Left kidney (tissue), 8 donors: ENCODE results near the gene ADCYAP1. TPM values are rescaled to one million over a fixed set of nuclear protein-coding genes. Genes with fewer than 3 reads are reported as not detected.
"Not testable (repeated sequence)": the region's sequence is repeated elsewhere in the genome, so short reads cannot be mapped to it uniquely, and the experiment has no call there.

Experiments
- DNase-seq: peaks from one replicate; pipeline ENCODE4 v3.0.0-alpha.2; 2013
- long read RNA-seq, 8 donors: transcript quantifications; one replicate each; lab custom pipeline, GENCODE V29; 2026
- polyA plus RNA-seq: library from polyadenylated mRNA; unstranded; fragments of 120-200 nt; gene quantifications from one replicate; pipeline ENCODE4 v1.2.1, GENCODE V29; 2013; ENCODE audit not compliant: insufficient read length

ADCYAP1 gene
- 0.10 TPM for polyA plus RNA-seq
- long read RNA-seq, donor 1 = 0 reads
- long read RNA-seq, donor 2 = 0 reads
- long read RNA-seq, donor 3 = 0 reads
- long read RNA-seq, donor 4 = 0 reads
- long read RNA-seq, donor 5 = 0 reads
- long read RNA-seq, donor 6 = 0 reads
- long read RNA-seq, donor 7 = 0 reads
- long read RNA-seq, donor 8 = 0 reads

DNA sequence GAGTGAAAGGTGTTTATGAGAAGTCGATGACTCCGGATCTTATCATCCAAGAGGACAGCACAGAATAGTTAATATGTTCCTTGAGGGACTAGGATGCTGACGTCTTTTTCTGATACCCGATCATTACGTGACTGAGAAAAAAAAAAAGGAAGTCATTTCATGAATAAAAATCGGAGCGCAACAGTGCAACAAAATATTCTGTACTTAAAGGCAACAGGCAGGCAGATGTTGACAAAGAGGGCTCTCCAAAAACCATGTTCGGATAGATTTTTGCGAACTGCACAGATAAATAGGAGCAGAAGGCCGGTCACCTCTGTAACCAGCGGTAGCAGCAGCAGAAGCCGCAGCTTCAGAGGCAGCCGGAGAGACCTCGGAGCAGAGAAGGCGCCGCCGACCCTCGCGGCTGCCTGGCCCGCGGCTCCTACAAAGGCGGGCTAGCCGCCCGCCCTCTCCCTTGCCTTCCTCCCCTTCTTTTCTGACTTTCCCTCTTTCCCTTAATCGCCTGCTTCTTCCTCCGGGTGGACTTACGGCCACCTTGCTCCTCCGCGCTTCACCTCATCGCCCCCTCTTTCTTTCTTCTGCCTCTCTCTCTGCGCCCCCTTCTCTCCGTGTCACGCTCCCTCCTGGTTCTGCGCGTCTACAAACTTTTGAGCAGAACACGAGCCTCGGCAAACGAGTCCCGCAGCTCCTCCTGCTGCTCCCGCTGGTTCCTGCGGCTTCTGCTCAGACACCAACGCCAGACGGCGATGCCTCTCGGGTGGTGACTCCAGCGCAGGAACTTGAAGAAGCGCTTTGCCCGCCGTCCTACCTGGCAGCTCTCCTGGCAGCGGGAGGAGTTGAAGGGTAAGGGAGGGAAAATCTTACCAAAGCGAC is at the start of gene ADCYAP1:
Gene ADCYAP1, plus strand, starts transcription at position 654 of the 873 bp plus-strand sequence. CDS start 516 bp downstream, outside the sequence.
- DNase-seq = no peak

DNA sequence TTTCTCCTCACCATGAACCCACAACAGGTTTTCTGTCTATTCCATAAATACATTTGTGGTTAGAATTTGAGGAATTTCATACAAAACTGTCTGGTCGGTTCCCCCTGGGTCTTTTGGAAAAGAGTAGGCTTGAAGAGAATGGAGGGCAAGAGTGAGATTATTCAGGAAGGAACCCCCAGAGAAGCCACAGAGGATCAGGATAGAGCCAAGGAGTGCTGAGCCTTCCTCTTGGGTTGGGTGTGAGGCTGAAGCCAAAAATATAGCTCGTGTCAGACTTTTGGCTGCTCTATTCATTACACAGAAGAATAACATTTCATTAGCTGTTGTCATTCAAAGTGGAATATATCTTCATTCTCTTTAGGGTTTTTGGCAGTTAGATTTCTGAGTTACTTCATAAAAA is 46.7 kb upstream of the ADCYAP1 start:
- no peak for DNase-seq

DNA sequence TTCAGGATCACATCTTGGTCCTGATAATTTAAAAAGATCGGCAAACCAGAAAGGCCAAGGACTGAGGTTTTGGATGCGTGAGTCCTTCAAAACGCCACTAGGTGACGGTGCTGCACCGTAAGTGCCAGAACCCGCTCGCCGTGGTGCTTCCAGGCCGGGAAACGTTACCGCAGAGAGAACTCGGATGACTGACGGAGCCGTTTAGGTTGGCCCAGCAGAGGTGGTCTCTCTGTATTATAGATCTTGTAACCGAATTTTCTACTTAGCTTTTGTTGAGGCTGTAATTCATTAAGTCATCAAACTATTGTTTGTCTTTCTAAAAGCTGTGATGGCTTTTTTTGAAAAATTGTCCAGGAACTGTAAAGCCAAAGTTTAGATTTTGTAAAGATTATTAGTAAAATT is 39.8 kb upstream of the ADCYAP1 start:
- DNase-seq = peak; percentile 53

DNA sequence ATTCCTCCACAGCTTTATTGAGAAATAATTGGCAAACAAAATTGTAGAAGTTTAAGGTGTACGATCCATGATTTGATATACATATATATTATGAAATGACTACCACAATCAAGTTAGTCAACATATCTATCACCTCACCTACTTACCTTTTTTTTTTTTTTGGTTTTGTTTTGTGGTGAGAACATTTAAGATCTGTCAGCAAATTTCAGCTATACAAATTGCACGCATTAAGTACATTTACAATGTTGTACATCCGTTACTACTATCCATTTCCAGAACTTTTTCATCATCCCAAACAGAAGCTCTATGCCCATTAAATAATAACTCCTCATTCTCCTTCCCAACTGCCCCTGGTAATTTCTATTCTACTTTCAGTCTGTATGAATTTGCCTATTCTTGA is 37.4 kb upstream of the ADCYAP1 start:
- no peak for DNase-seq

DNA sequence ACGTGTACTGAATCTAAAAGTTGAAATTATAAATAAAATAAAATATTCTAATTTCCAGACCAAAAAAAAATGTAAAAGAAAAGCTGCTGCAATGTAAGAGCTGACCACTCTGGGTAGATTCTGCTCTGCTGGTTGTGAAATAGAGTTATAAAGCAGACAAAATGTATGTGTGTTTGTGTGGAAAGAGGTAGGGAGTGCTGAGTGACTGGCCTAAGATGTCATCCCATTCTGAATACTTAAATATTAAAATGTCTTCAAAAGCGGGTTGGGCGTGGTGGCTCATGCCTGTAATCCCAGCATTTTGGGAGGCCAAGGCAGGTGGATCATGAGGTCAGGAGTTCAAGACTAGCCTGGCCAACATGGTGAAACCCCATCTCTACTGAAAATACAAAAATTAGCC is 31.2 kb upstream of the ADCYAP1 start:
- DNase-seq = not testable (repeated sequence)

DNA sequence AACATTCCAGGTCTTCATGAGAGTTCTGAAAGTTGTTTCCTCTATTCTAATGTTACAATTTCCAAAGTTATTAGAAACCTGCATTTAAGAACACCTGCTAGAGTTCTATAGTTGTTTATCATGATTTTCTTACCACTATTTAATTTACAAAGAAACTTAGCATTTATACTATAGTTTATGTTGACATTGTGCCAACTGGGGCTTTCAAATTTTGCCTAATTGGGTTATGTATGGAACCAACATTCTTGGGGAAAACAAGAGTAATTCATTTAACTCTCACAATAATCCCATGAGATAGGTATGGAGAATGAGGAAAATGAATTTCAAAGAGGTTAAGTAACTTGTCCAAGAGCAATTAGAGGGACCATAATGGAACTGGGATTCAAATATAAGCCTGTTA is 28.8 kb upstream of the ADCYAP1 start:
- no peak for DNase-seq

DNA sequence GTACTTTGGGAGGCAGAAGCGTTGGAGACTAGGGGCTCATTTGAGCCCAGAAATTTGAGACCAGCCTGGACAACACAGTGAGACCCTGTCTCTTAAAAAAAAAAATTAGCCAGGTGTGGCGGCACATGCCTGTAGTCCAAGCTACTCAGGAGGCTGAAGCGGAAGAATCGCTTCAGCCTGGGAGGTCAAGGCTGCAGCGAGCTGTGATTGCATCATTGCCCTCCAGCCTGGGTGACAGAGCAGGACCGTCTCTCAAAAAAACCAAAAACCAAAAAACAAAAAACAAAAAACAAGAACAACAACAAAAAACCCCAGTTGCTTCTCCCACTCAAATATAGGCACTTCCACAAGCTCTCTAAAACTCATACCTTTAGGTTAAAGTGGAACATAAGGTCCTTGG is 27.4 kb upstream of the ADCYAP1 start:
- DNase-seq = no peak

DNA sequence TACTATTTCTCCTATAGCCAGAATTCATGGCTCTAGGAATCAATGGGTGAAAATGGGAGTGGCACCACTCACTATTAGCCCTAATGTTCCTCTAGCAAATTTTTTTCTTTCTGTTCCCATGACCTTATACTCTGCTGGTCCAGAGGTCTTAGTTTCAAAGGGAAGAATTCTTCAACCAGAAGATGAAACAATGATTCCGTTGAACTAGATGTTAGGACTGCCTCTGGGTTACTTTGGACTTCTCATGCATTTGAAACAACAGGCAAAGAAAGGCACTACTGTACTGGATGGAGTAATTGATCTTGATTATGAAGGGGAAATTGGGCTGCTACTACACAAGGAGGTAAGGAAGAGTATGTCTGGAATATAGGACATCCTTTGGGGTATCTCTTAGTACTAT is 18.6 kb upstream of the ADCYAP1 start:
- DNase-seq = no peak

DNA sequence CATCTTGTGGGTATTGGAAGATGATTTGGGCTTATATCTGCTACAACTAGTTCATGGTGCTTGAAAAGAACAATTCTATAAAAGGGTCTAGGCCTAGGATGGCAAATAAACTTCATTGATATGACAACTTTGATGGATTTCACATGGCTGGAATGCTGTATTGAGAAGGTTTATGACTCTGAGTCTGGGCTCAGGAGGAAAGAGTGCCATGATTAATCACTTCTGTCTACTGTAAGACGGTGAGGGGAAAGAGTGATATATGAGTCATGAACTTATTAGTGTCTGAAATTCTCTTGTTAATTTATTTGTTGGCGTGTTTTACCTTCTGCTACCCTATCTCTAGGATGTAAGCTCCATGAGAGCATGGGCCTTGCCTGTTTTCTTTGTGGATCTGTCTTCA is 17.0 kb upstream of the ADCYAP1 start:
- no peak for DNase-seq

DNA sequence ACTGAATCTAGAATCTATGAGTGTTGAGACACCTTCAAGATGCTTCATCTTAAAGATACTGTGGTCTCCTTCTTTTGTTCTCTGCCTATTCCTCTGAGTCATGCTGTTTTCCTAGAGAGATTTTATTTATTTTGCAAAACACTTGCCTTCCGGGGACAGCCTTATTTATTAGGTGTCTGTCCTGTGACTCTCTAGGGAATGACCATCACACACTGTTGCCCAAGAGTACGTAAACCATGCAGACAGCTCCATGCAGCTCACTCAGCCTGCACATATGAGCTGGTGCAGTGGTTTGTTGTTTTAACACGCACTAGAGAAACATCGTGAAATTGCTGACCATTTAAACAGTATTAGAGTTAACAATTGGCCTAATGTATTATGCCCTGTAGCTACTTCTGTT is 12.4 kb upstream of the ADCYAP1 start:
- DNase-seq = no peak

DNA sequence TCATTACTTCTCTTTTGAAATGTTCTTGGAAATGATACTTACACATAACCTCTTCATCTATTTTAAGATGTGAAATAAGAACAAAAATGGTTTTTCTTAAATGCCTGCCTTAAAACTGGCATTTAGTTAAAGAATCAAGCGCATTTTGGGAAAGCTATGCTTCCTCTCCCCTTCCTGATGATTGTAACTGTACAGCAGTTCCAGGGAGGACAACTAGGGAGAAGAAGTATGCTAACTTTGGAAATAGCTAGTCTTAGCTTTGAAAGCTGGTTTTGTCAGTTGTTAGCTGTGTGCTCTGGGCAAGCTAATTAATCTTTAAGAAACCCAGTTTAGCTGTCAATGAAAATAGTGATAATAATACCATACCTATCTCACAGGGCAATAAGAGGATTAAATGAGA is 8.4 kb upstream of the ADCYAP1 start:
- no peak for DNase-seq

DNA sequence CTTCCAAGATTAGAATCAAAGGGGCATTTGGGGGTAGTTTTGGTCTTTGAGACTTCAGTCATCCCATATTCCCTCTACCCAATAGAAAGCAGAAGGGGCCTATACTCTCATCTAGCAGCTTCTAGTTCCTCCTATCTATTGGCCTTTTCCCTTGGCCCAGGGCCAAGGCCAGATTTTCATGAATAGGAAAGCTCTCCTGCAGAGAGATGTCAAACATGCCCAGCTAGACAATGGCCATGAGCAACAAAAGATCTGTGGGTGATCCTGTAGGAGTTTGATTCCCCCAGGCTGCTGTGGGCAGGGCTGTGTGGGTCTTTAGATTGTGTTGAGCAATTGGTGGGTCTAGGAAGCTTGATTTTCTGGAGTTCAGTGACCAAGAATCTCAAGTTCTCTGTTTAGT is 2.9 kb upstream of the ADCYAP1 start:
- DNase-seq = no peak

DNA sequence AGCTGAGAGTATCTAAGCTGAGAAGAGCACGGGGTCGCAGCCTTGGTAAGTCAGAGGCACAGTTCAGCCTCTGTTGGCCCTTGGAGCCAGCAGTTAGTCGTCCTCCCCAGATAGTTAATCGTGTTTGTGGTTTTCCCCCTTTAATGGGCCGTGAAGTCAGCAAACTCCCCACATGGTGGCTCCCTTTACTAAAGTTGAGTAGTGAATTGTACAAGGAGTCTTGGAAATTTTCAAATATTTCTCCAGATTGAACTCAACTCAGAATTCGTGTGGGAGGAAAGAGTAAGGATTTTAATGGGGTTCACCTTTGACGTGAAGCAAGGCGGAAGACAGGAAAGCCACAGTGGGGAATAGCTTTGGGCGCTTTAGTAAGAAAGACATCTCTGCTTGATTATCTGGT is 2.4 kb upstream of the ADCYAP1 start:
- no peak for DNase-seq

DNA sequence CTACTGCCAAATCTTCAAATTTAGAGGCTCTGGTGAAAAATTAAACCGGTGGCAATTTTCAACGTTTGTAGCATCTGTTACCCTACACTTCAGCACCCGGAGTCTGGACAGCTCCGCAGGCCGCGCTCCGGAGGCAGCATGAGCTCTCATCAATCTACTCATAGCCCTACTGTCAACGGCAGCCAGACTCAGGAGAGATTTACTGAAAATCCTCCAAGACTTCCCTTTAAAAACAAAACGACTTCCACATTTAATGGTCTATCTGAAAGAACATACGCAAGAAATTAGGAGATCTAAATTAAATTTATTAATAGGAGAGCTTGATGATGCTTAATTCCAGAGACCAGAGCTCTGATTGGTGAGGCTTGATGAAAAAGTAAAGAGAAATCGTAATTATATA is 970 bp upstream of the ADCYAP1 start:
- peak; percentile 77 for DNase-seq

DNA sequence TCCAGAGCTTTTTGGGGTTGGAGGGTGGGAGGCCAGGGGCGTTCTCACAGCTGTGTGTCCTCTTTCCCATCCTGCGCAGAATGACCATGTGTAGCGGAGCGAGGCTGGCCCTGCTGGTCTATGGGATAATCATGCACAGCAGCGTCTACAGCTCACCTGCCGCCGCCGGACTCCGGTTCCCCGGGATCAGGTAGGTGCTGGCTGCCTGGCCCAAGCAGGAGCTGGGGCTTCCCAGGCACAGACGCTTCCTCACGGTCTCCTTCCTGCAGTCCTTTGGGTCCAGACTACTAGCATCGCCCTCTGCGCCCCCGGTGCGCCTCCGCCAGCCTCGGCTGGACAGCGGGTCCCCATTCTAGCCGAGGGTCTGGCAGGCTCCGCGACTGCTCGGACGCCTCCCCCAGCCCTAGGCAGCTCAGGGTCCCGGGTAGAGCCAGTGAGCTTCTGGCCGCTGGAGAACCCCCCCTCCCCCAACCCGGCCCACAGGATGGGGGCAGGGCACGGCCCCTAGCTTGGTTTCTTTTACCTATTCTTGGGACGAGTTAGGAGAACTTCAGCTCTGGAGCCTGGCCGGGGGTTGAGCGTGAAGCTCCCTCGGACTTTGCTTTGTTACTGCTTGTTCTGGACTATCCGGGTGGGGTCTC is 756 bp downstream of the ADCYAP1 start:
- DNase-seq = no peak

DNA sequence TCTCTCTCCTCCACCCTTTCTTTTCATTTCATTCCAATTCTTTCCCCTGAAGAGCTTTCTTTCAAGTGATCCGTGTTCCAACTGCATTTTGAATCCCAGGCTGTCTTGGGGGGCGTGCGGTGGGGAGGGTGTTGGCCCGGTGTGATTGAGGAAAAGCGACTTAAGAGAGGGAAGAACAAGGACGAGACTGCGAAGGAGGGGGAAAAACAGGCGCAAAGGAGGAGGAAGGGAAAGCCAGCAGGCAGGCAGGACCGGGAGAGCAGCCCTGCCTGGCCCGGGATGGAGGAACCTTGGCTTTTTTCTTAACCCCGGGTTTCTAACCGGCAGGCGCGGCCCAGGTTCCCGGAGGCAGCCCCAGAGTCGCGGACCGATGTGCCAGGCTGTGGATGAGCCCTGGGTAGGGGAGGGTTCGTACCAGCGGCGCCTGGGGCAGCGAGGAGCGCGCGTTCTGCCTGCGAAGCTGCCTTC is 1.3 kb downstream of the ADCYAP1 start:
- DNase-seq = no peak

DNA sequence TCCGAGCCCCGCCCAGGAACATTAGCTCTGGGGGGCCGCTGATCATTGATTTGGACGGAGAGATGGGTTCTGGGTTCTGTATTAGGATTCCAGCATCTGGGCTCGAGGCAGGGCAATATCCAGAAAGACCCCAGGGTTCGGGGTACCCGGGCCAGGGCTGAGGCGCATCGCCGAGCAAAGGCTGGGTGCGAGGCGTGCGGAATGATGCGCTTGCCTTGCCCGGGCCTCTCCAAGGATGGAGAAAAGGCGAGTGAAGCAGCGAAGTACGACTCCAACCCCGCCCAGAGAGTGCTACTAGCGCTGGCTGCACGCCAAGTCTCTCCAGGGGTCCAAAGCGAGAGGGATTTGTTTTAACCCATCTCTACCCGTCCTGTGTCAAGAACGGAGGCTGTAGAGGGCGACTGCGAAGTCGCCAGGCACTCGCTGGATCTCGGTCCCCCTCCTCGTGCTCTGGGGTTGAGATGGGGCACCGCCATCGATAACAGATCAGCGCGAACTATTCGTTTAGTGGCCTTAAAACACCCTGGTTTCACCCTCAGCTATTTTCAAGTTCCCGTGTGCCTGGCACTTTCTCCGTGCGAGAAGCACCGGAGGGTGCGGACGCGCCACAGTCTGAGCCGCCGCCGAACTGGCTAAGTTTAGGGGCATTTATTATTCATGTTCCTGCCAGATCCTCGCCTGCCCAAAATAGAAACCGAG is 1.9 kb downstream of the ADCYAP1 start:
- DNase-seq = no peak

DNA sequence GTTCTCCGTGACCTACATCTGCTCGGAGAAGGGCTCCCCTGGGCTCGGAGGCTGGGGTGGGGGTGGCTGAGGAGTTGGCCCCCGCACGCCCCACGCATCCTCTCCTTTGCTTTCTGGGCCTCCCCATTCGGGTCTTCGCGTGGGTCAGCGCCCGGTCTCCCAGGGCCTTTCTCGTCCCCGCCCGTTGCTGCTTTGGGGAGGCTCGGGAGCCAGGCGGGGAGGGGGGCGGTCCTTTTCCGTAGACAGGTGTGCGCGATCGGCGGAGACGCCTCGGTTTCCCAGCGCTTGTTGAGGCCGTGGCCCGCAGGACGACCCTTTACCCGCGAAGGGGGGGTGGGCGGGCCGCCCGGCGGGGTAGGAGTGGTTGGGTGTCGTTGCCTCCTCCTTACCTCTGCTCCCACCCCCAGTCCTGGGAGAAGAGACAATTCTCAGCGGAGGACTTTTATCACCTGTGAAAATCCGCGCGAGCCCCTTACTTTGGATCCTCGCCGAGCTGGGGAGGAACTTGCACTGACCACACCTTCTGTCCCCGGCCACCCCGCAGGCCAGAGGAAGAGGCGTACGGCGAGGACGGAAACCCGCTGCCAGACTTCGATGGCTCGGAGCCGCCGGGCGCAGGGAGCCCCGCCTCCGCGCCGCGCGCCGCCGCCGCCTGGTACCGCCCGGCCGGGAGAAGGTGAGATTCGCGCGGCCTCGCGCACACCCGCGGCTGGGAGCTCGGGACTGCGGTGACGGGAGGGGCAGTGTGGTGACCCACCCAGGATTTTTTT is 2.6 kb downstream of the ADCYAP1 start:
- no peak for DNase-seq

DNA sequence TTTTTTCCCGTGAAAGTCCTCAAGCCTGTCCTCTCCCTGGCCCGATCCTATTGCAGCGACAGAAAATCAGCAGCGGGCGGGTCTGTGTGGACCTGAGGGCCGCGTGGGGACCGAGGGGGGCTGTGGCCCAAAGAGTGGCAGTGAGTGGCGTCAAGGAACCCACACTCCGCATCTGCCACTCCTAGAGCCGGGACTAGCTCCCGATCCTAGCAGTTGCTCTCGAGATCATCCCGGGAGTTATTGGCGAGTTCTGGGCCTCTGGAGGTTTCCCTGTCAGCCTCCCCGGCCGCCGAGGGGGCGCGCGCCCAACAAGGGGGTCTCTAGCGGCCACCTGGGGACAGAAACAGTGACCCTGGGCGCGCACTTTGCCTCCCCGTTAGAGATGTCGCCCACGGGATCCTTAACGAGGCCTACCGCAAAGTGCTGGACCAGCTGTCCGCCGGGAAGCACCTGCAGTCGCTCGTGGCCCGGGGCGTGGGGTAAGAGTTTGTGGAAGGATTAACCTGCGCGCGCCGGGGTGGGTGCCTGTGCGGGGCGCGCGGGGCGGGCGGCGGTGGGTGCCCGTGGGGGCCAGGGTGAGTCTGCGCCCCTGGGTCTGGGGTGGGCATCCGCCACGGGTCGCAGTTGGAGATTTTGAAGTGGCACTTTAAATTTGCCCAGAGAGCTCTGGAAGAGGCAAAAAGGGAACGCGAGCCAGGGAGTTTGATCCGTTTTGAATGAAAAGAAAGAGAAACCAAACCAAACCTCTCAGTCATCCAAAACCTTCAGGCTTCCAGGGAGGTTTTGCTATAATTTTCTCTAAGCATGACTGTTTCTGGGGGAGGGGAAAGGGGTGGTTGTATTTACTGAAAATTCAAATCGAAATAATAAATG is 3.5 kb downstream of the ADCYAP1 start:
- no peak for DNase-seq
